ENCODE data around the gene CHD6. TPM values are rescaled to one million over a fixed set of nuclear protein-coding genes. Genes with fewer than 3 reads are reported as not detected.

Gene CHD6
- total RNA-seq, 1 experiment from 2014 or later = 25.3 TPM

DNA sequence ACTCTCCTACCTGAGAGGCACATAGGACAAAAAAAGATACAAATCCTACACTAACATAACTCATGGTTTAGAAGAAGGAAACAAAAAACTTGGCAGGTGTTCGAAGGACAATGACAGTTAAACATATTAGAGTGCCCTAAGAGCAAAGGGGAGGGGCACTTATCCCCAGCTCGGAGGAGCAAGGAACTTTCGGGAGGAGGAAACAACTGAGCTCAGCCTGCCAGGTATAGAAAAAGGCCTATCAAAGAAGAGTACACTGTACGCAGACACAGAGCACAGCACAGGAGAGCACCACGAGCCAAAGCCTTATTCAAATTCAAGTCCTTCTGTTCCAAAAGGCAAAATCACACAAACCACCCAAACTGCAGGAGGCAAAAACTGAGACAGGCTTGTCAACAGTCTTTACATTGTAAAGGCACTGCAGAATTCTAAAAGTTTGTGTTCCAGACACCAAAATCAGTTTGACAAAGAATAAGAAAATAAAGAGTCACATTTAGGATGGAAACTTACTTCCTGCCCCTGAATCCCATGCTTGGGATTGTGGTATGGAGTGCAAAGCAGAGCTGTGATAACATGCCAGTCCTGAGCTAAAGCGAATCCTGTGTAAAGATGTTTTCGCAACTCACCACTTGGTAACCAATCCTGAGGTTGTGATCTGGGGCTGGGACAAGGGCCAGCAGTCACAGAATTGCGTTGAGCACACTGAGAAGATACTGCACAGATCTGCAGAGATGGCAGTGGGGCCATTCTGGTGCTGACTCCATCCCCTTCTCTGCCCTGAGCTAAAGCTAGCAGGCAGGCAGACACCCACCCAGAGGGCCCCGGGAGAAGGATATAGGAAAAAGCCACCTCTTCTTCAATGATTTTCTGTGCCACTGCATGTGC, 108.6 kb downstream of the CHD6 start:
- Histone ChIP-seq H3K4me2 (ENCODE audit: low read depth, low read length, poor library complexity, severe bottlenecking) (no peak overlapping the region), H3K4me3 (ENCODE audit: low read length) (no peak overlapping the region), H3K9ac (ENCODE audit: low read length) (no peak overlapping the region), H3K27ac (ENCODE audit: low read length) (no peak overlapping the region), H3K79me2 (ENCODE audit: low read length) (peaks cover 39% of the 10 kb centered on the region), H3K9me2 (replicated peaks; ENCODE audit: insufficient read depth, low read length) (no peaks in the 10 kb centered on the region), H4K20me1 (ENCODE audit: insufficient read depth, low read depth, low read length) (no peaks in the 10 kb centered on the region), H3K4me1 (ENCODE audit: low read length) (no peaks in the 10 kb centered on the region), H3K27me3 (ENCODE audit: low read length) (no peaks in the 10 kb centered on the region), H3K36me3 (ENCODE audit: insufficient read depth, low read length) (0 out of 2 replicates have a peak, but pooled peaks cover 4% of the 10 kb centered on the region), H3K9me3 (ENCODE audit: low read length) (no peaks in the 10 kb centered on the region), H2AFZ (ENCODE audit: low read length) (no peak overlapping the region)
- no peak for DNase-seq

- H3K4me1 ChIP-seq (ENCODE audit: low read length) = no peaks in the 10 kb centered on the region
- H3K9me2 ChIP-seq (replicated peaks; ENCODE audit: insufficient read depth, low read length) = no peaks in the 10 kb centered on the region
- H3K79me2 ChIP-seq (ENCODE audit: low read length) = peaks cover 42% of the 10 kb centered on the region
- H3K27ac ChIP-seq (ENCODE audit: low read length) = no peak overlapping the region
- H4K20me1 ChIP-seq (ENCODE audit: insufficient read depth, low read depth, low read length) = no peaks in the 10 kb centered on the region
- DNase-seq = no peak
- H3K36me3 ChIP-seq (ENCODE audit: insufficient read depth, low read length) = 0 out of 2 replicates have a peak, but pooled peaks cover 4% of the 10 kb centered on the region
- no peak overlapping the region for H3K4me3 ChIP-seq (ENCODE audit: low read length)
- no peak overlapping the region for H3K9ac ChIP-seq (ENCODE audit: low read length)
- no peaks in the 10 kb centered on the region for H3K27me3 ChIP-seq (ENCODE audit: low read length)
- no peak overlapping the region for H3K4me2 ChIP-seq (ENCODE audit: low read depth, low read length, poor library complexity, severe bottlenecking)
- H2AFZ ChIP-seq (ENCODE audit: low read length) = no peak overlapping the region
- H3K9me3 ChIP-seq (ENCODE audit: low read length) = no peaks in the 10 kb centered on the region
Observed at GRCh38 chr20:41508335-41508734, 109.8 kb downstream of the CHD6 start.

- H3K27ac ChIP-seq (ENCODE audit: low read length) = no peak overlapping the region
- no peak overlapping the region for H3K9ac ChIP-seq (ENCODE audit: low read length)
- H3K4me1 ChIP-seq (ENCODE audit: low read length) = no peaks in the 10 kb centered on the region
- H3K4me2 ChIP-seq (ENCODE audit: low read depth, low read length, poor library complexity, severe bottlenecking) = no peak overlapping the region
- H2AFZ ChIP-seq (ENCODE audit: low read length) = no peak overlapping the region
- H3K9me3 ChIP-seq (ENCODE audit: low read length) = no peaks in the 10 kb centered on the region
- H3K27me3 ChIP-seq (ENCODE audit: low read length) = no peaks in the 10 kb centered on the region
- H4K20me1 ChIP-seq (ENCODE audit: insufficient read depth, low read depth, low read length) = no peaks in the 10 kb centered on the region
- H3K79me2 ChIP-seq (ENCODE audit: low read length) = peaks cover 42% of the 10 kb centered on the region
- no peak for DNase-seq
- H3K4me3 ChIP-seq (ENCODE audit: low read length) = no peak overlapping the region
- 0 out of 2 replicates have a peak, but pooled peaks cover 4% of the 10 kb centered on the region for H3K36me3 ChIP-seq (ENCODE audit: insufficient read depth, low read length)
- no peaks in the 10 kb centered on the region for H3K9me2 ChIP-seq (replicated peaks; ENCODE audit: insufficient read depth, low read length)
Observed at GRCh38 chr20:41507851-41508250, 110.3 kb downstream of the CHD6 start.

DNA sequence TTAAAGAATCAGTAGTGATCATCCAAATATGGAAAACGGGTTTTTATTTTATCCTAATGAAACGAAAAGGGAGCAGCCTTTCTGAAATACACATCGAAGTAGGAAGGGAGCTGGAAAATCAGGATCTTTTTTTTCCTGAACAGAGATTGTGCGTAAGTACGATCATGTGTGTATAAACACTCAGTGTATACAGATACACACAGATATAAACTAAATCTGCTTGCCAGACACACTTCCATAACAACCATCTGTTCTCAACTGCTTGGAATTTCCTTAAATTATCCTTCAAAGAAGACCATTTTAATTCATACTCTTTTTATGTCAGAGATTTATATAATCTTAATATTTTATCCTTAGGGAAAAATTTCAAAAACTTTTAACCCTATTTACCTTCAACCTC, 110.7 kb downstream of the CHD6 start:
- no peak overlapping the region for H3K9ac ChIP-seq (ENCODE audit: low read length)
- H3K27ac ChIP-seq (ENCODE audit: low read length) = no peak overlapping the region
- H3K4me3 ChIP-seq (ENCODE audit: low read length) = no peak overlapping the region
- no peaks in the 10 kb centered on the region for H3K27me3 ChIP-seq (ENCODE audit: low read length)
- peaks cover 44% of the 10 kb centered on the region for H3K79me2 ChIP-seq (ENCODE audit: low read length)
- H3K9me2 ChIP-seq (replicated peaks; ENCODE audit: insufficient read depth, low read length) = no peaks in the 10 kb centered on the region
- no peak for DNase-seq
- no peak overlapping the region for H2AFZ ChIP-seq (ENCODE audit: low read length)
- H3K4me1 ChIP-seq (ENCODE audit: low read length) = no peaks in the 10 kb centered on the region
- H3K4me2 ChIP-seq (ENCODE audit: low read depth, low read length, poor library complexity, severe bottlenecking) = no peak overlapping the region
- H3K36me3 ChIP-seq (ENCODE audit: insufficient read depth, low read length) = 0 out of 2 replicates have a peak, but pooled peaks cover 4% of the 10 kb centered on the region
- H4K20me1 ChIP-seq (ENCODE audit: insufficient read depth, low read depth, low read length) = no peaks in the 10 kb centered on the region
- no peaks in the 10 kb centered on the region for H3K9me3 ChIP-seq (ENCODE audit: low read length)

DNA sequence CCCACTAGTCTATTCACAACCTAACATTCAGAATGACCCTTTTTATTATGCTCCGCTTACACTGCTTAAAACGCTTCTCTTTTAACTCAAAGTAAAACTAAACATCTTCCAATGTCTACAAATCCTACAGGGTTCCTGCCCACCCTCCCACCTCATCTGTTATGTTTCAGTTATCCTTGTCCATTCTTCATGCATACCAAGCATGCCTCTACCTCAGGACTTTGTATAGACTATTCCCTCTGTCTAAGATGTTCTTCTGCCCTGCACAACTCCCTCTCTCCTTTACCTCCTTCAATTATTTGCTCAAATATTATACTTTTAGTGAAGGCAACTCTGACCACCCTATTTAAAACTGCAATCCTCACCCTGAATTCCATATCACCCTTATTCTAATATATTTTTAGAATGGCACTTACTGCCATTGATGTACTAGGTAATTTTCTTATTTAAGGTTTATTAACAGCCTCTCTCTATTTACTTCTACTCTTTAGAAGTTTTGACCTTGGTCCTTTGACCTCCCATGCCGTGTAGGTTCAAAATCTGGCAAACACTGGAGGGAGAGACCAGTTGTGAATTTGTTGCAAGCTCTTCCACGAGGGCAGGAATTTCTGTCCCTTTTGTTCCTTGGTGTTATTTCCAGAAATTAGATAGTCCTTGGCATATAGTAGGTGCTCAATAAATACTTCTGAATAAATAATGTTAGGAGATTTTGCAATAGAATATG, 111.8 kb downstream of the CHD6 start:
- DNase-seq = no peak
- no peak overlapping the region for H3K4me3 ChIP-seq (ENCODE audit: low read length)
- H3K9me3 ChIP-seq (ENCODE audit: low read length) = no peaks in the 10 kb centered on the region
- H4K20me1 ChIP-seq (ENCODE audit: insufficient read depth, low read depth, low read length) = no peaks in the 10 kb centered on the region
- H3K27me3 ChIP-seq (ENCODE audit: low read length) = no peaks in the 10 kb centered on the region
- H2AFZ ChIP-seq (ENCODE audit: low read length) = no peak overlapping the region
- H3K9me2 ChIP-seq (replicated peaks; ENCODE audit: insufficient read depth, low read length) = no peaks in the 10 kb centered on the region
- no peak overlapping the region for H3K27ac ChIP-seq (ENCODE audit: low read length)
- H3K36me3 ChIP-seq (ENCODE audit: insufficient read depth, low read length) = no peaks in the 10 kb centered on the region
- no peak overlapping the region for H3K4me2 ChIP-seq (ENCODE audit: low read depth, low read length, poor library complexity, severe bottlenecking)
- H3K4me1 ChIP-seq (ENCODE audit: low read length) = no peaks in the 10 kb centered on the region
- H3K79me2 ChIP-seq (ENCODE audit: low read length) = peaks cover 43% of the 10 kb centered on the region
- H3K9ac ChIP-seq (ENCODE audit: low read length) = no peak overlapping the region

- Histone ChIP-seq H3K9me3 (ENCODE audit: low read length) (no peaks in the 10 kb centered on the region), H3K9me2 (replicated peaks; ENCODE audit: insufficient read depth, low read length) (no peaks in the 10 kb centered on the region), H3K4me1 (ENCODE audit: low read length) (no peaks in the 10 kb centered on the region), H3K9ac (ENCODE audit: low read length) (no peak overlapping the region), H3K79me2 (ENCODE audit: low read length) (peaks cover 49% of the 10 kb centered on the region), H3K27ac (ENCODE audit: low read length) (no peak overlapping the region), H3K36me3 (ENCODE audit: insufficient read depth, low read length) (no peaks in the 10 kb centered on the region), H3K4me2 (ENCODE audit: low read depth, low read length, poor library complexity, severe bottlenecking) (no peak overlapping the region), H3K4me3 (ENCODE audit: low read length) (no peak overlapping the region), H4K20me1 (ENCODE audit: insufficient read depth, low read depth, low read length) (no peaks in the 10 kb centered on the region), H3K27me3 (ENCODE audit: low read length) (no peaks in the 10 kb centered on the region), H2AFZ (ENCODE audit: low read length) (no peak overlapping the region)
- no peak for DNase-seq
Observed at GRCh38 chr20:41505184-41505583, 113.0 kb downstream of the CHD6 start.

GRCh38 chr20:41501376-41501775, 116.8 kb downstream of the CHD6 start:
- Histone ChIP-seq H2AFZ (ENCODE audit: low read length) (no peak overlapping the region), H3K9ac (ENCODE audit: low read length) (no peak overlapping the region), H3K27me3 (ENCODE audit: low read length) (no peaks in the 10 kb centered on the region), H4K20me1 (ENCODE audit: insufficient read depth, low read depth, low read length) (no peaks in the 10 kb centered on the region), H3K4me2 (ENCODE audit: low read depth, low read length, poor library complexity, severe bottlenecking) (no peak overlapping the region), H3K9me2 (replicated peaks; ENCODE audit: insufficient read depth, low read length) (no peaks in the 10 kb centered on the region), H3K27ac (ENCODE audit: low read length) (no peak overlapping the region), H3K79me2 (ENCODE audit: low read length) (peaks cover 29% of the 10 kb centered on the region), H3K9me3 (ENCODE audit: low read length) (no peaks in the 10 kb centered on the region), H3K36me3 (ENCODE audit: insufficient read depth, low read length) (no peaks in the 10 kb centered on the region), H3K4me1 (ENCODE audit: low read length) (no peaks in the 10 kb centered on the region), H3K4me3 (ENCODE audit: low read length) (no peak overlapping the region)
- DNase-seq = no peak

DNA sequence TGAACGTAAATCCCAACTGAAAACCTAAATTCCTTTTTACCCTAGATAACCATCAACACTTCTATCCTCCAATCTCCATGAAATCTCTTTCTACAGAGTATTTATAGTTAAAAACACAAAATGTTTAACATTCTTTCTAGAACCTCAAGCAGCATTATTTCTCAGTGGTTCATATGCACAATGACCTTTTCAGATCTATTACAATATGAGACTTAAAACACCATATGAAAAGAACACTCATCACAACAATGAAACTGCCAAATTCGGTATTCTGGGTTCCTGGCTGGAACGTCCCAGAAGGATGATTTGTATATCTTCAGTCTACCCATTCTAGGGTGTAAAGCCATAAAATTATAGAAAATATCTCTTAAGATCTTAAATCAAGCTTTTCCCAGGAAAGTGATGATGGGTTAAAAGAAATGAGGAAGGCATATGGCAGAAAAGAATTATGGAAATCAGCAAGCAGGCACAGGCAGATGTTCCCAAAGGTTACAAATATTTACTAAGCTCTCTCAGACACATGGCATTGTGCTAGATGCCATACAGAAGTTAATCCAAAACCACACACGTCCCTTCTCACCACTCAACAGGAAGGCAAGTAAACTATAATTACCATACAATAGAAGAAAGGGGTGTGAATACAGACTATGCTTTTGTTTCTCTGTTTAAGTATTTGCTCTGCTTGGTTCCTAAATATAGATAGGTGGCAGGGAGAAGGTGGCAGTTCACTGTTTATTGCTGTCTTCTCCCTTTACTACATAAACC, 118.0 kb downstream of the CHD6 start:
- Histone ChIP-seq H3K4me1 (ENCODE audit: low read length) (no peaks in the 10 kb centered on the region), H3K9ac (ENCODE audit: low read length) (no peak overlapping the region), H3K27ac (ENCODE audit: low read length) (no peak overlapping the region), H3K4me2 (ENCODE audit: low read depth, low read length, poor library complexity, severe bottlenecking) (no peak overlapping the region), H3K9me3 (ENCODE audit: low read length) (no peaks in the 10 kb centered on the region), H3K27me3 (ENCODE audit: low read length) (no peaks in the 10 kb centered on the region), H4K20me1 (ENCODE audit: insufficient read depth, low read depth, low read length) (no peaks in the 10 kb centered on the region), H3K36me3 (ENCODE audit: insufficient read depth, low read length) (no peaks in the 10 kb centered on the region), H3K4me3 (ENCODE audit: low read length) (no peak overlapping the region), H3K9me2 (replicated peaks; ENCODE audit: insufficient read depth, low read length) (no peaks in the 10 kb centered on the region), H3K79me2 (ENCODE audit: low read length) (peaks cover 24% of the 10 kb centered on the region), H2AFZ (ENCODE audit: low read length) (no peak overlapping the region)
- DNase-seq = no peak

All from Karpas-422 (cell line).